ENCODE results near the gene ERFL.

The ERFL gene

GRCh38 chr19:41967054-41967783 is 39.0 kb upstream of the ERFL start:
- no peak for TF ChIP-seq ZFX (IDR thresholded peaks at IDR 0.05)
- TF ChIP-seq CTCF (conservative IDR thresholded peaks at IDR 0.05): no peak

GRCh38 chr19:41965106-41965505 is 36.9 kb upstream of the ERFL start:
- H3K27ac ChIP-seq: no peak overlapping the region
- TF ChIP-seq CTCF (conservative IDR thresholded peaks at IDR 0.05) (no peak), ZFX (IDR thresholded peaks at IDR 0.05) (no peak)

More at GRCh38 chr19:41967054-41967783, 39.0 kb upstream of the ERFL start:
- H3K27ac ChIP-seq: no peak overlapping the region

GRCh38 chr19:41960973-41961372 is 32.7 kb upstream of the ERFL start:
- no peak for TF ChIP-seq ZFX (IDR thresholded peaks at IDR 0.05)
- TF ChIP-seq CTCF (conservative IDR thresholded peaks at IDR 0.05): no peak
- H3K27ac ChIP-seq: no peak overlapping the region

GRCh38 chr19:41959056-41960053 is 31.1 kb upstream of the ERFL start, which contains the start of gene RABAC1:
TSS of gene RABAC1 (minus strand) at chr19:41959321. CDS start at chr19:41959292, 29 bp downstream.
- no peak for TF ChIP-seq ZFX (IDR thresholded peaks at IDR 0.05)
- peak within 1 kb of the TSS; percentile 77 for H3K27ac ChIP-seq

- TF ChIP-seq ZFX (IDR thresholded peaks at IDR 0.05): no peak
- no peak for TF ChIP-seq CTCF (conservative IDR thresholded peaks at IDR 0.05)
- H3K27ac ChIP-seq: peak overlapping the region; percentile 77
Measured at GRCh38 chr19:41958367-41959055, 30.3 kb upstream of the ERFL start.

GRCh38 chr19:41957838-41958366 is 29.7 kb upstream of the ERFL start:
- peak overlapping the region; percentile 77 for H3K27ac ChIP-seq
- TF ChIP-seq ZFX (IDR thresholded peaks at IDR 0.05): no peak
- TF ChIP-seq CTCF (conservative IDR thresholded peaks at IDR 0.05): peak; percentile 82

GRCh38 chr19:41957161-41957837 is 29.1 kb upstream of the ERFL start:
- no peak overlapping the region; the same call in 1 of the 2 replicates for H3K27ac ChIP-seq

More at GRCh38 chr19:41957161-41957837, 29.1 kb upstream of the ERFL start:
- TF ChIP-seq ZFX (IDR thresholded peaks at IDR 0.05): no peak
- no peak for TF ChIP-seq CTCF (conservative IDR thresholded peaks at IDR 0.05)
